GM21737 (cell line): ENCODE measurements around the gene VWCE.
"Not testable (repeated sequence)": the region's sequence is repeated elsewhere in the genome, so short reads cannot be mapped to it uniquely, and the experiment has no call there.

Experiments used
- ATAC-seq: cut with Tn5 transposase; IDR thresholded peaks from one replicate; pipeline ENCODE4 v1.9.1; 2021; ENCODE audit warnings: mild to moderate bottlenecking, moderate library complexity; ENCODE audit not compliant: unreplicated experiment

VWCE gene

DNA sequence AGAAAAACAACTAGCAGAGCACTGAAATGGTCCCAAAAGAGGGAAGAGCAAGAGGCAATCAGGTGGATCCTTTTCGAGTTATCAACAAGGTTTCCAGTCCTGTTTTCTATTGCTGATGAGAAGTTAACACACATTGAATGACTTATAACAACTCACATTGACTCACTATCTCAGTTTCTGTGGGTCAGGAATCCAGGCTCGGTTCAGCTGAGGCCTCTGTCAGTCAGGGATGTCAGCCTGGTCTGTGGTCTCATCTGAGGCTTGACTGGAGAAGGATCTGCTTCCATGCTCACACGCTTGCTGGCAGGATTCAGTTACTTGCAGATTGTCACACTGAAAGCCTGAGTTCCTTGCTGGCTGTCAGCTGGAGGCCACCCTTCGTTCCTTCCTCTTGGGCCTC, 76.8 kb downstream of the VWCE start:
- ATAC-seq: not testable (repeated sequence)

DNA sequence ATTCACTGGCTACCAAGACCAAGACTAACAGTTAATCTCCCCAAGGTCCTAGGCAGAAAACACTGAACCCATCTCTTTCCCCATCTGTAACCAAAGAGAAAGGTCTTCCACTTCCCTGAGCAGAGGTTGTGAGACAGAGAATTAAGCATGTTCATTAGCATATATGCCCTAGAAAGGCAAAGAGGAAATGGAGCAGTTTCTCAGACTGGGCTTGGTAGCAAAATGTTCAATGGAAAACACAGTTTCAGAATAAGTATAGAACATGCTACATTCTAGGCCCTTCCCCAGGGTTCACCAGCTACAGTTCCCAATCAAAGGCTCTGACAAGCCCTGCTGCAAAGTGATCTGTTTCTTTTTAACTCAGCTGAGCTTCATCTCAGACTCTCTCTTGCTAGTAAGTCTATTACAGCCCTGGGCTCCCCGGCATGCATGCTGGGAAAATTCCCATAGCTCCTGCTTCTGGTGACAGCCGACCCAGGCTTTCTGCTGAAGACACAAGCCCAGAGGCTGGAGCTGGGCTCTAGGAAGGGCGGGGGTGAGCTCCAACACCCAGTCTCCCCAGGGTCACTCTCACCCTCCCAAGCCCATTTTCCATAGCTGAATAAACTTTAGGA, 81.3 kb downstream of the VWCE start:
- ATAC-seq: not testable (repeated sequence)

- ATAC-seq: not testable (repeated sequence)
Observed at GRCh38 chr11:61212202-61212601, 82.9 kb downstream of the VWCE start.

DNA sequence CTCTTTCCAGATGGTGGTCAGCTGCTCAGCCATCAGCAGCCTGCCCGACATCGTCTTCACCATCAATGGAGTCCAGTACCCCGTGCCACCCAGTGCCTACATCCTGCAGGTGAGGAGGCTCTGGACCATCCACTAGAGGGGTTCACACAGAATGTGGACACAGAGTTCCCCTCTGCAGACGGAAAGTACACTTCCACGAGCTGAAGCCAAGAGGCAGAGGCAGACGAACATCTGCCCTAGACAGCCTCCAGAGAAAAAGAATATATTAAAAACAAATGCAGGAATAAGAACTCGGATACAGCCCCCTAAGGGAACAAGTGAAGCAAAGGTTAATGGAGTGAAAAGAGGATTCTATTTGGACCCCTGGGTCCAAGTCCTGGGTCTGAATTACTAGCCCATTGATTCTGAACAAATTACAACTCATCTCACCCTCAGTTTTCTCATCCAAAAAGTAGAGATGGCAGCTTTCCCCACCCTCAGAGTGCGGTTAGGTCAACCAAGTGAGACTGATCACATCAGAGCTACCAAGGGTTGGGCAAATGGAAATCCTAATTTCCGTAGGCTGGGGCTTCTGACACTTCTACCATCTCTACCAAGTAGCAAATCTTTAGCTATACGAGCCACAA, 83.7 kb downstream of the VWCE start:
- not testable (repeated sequence) for ATAC-seq

- not testable (repeated sequence) for ATAC-seq
Observed at GRCh38 chr11:61210629-61211028, 84.5 kb downstream of the VWCE start.
